Neural cell (in vitro differentiated cells): ENCODE results near the gene ACO2. TPM values are rescaled to one million over a fixed set of nuclear protein-coding genes. Genes with fewer than 3 reads are reported as not detected.

Experiments
- H2AFZ ChIP-seq: fragments of 200-600, 300-800 bp; sonication (generic), shearing (Covaris generic); 2 replicates; pipeline ENCODE4 v1.6.0; 2014; ENCODE audit warnings: low read depth, mild to moderate bottlenecking, antibody characterized with exemption, low read length, moderate library complexity
- H3F3A ChIP-seq: fragments of 200-600 bp; shearing (Covaris generic); 2 replicates; pipeline ENCODE4 v1.6.1; 2016; ENCODE audit warnings: mild to moderate bottlenecking, moderate library complexity, mixed read lengths, antibody characterized with exemption, low read length; ENCODE audit not compliant: insufficient read depth, poor library complexity, severe bottlenecking
- H3K27ac ChIP-seq: fragments of 200-600, 300-800 bp; sonication (generic), shearing (Covaris generic); 2 replicates; pipeline ENCODE4 v1.5.1; 2014; ENCODE audit warnings: mild to moderate bottlenecking, low read length, moderate library complexity
- H3K27me3 ChIP-seq: fragments of 300-800, 200-600 bp; sonication (generic), shearing (Covaris generic); 2 replicates; pipeline ENCODE4 v1.6.0; 2014; ENCODE audit warnings: mild to moderate bottlenecking, low read depth, low read length, moderate library complexity; ENCODE audit not compliant: insufficient read depth
- H3K36me3 ChIP-seq: fragments of 300-800, 200-600 bp; sonication (generic), shearing (Covaris generic); 2 replicates; pipeline ENCODE4 v1.5.1; 2014; ENCODE audit warnings: mild to moderate bottlenecking, antibody characterized with exemption, low read length, moderate library complexity; ENCODE audit not compliant: insufficient read depth
- H3K4me2 ChIP-seq: fragments of 300-800, 200-600 bp; sonication (generic), shearing (Covaris generic); 2 replicates; pipeline ENCODE4 v1.6.0; 2014; ENCODE audit warnings: mild to moderate bottlenecking, low read length
- H3K4me3 ChIP-seq: fragments of 300-800, 200-600 bp; sonication (generic), shearing (Covaris generic); 2 replicates; pipeline ENCODE4 v1.5.1; 2014; ENCODE audit warnings: mild to moderate bottlenecking, low read length, moderate library complexity
- H3K79me2 ChIP-seq: fragments of 200-600 bp; shearing (Covaris generic); replicated peaks from 2 replicates; pipeline ENCODE4 v1.6.0; 2014; ENCODE audit warnings: mild to moderate bottlenecking, low read length, moderate library complexity; ENCODE audit not compliant: insufficient read depth
- H3K9ac ChIP-seq: fragments of 300-800, 200-600 bp; sonication (generic), shearing (Covaris generic); 2 replicates; pipeline ENCODE4 v1.6.1; 2016; ENCODE audit warnings: mild to moderate bottlenecking, low read length, mixed read lengths
- H3K9me2 ChIP-seq: fragments of 200-600 bp; shearing (Covaris generic); 2 replicates; pipeline ENCODE4 v1.6.1; 2016; ENCODE audit warnings: mild to moderate bottlenecking, low read length, mixed read lengths; ENCODE audit not compliant: insufficient read depth
- H3K9me3 ChIP-seq: fragments of 200-600, 300-800 bp; sonication (generic), shearing (Covaris generic); 2 replicates; pipeline ENCODE4 v1.6.1; 2016; ENCODE audit warnings: mild to moderate bottlenecking, mixed run types, low read length, moderate library complexity, mixed read lengths
- H4K20me1 ChIP-seq: fragments of 200-600 bp; shearing (Covaris generic); 2 replicates; pipeline ENCODE4 v1.6.1; 2016; ENCODE audit warnings: mild to moderate bottlenecking, mixed run types; ENCODE audit not compliant: insufficient read depth
- CTCF ChIP-seq: fragments of 450-650 bp; IDR thresholded peaks from 2 replicates; pipeline ENCODE4 v1.5.1; 2014; ENCODE audit warnings: antibody characterized with exemption, mild to moderate bottlenecking, moderate library complexity; ENCODE audit not compliant: poor library complexity, severe bottlenecking
- EP300 ChIP-seq: fragments of 450-650 bp; conservative IDR thresholded peaks from 2 replicates; pipeline ENCODE4 v1.6.1; 2014; ENCODE audit warnings: antibody characterized with exemption, mild to moderate bottlenecking, moderate library complexity; ENCODE audit not compliant: poor library complexity, severe bottlenecking
- EZH2 ChIP-seq: fragments of 200-600, 300-800 bp; shearing (Covaris generic), sonication (generic); IDR thresholded peaks from 2 replicates; pipeline ENCODE4 v1.6.1; 2014; ENCODE audit warnings: antibody characterized with exemption, low read length, borderline replicate concordance, mild to moderate bottlenecking; ENCODE audit not compliant: insufficient read depth, poor library complexity, severe bottlenecking
- MXI1 ChIP-seq: fragments of 450-650 bp; conservative IDR thresholded peaks from 2 replicates; pipeline ENCODE4 v1.6.1; 2014; ENCODE audit warnings: antibody characterized with exemption, mild to moderate bottlenecking; ENCODE audit not compliant: poor library complexity, severe bottlenecking
- POLR2AphosphoS5 ChIP-seq: IDR thresholded peaks from 2 replicates; pipeline ENCODE4 v1.6.1; 2012
- RAD21 ChIP-seq: fragments of 450-650 bp; conservative IDR thresholded peaks from 2 replicates; pipeline ENCODE4 v1.6.1; 2014; ENCODE audit warnings: antibody characterized with exemption, mild to moderate bottlenecking, moderate library complexity
- REST ChIP-seq: IDR thresholded peaks from 2 replicates; pipeline ENCODE4 v1.6.1; 2012; ENCODE audit warnings: borderline replicate concordance
- SMC3 ChIP-seq: fragments of 450-650 bp; conservative IDR thresholded peaks from 2 replicates; pipeline ENCODE4 v1.6.1; 2014; ENCODE audit warnings: antibody characterized with exemption, mild to moderate bottlenecking, moderate library complexity; ENCODE audit not compliant: poor library complexity
- TAF1 ChIP-seq: IDR thresholded peaks from 2 replicates; pipeline ENCODE4 v1.6.1; 2012; ENCODE audit warnings: low read depth
- polyA plus RNA-seq: library from polyadenylated mRNA; depleted of rRNA; stranded (reverse); fragments of >200 nt; gene quantifications from 2 replicates; pipeline ENCODE4 v1.2.3, GENCODE V29; 2014

The ACO2 gene
- polyA plus RNA-seq, 1 donor from 2014 or later = 72.3 TPM

DNA sequence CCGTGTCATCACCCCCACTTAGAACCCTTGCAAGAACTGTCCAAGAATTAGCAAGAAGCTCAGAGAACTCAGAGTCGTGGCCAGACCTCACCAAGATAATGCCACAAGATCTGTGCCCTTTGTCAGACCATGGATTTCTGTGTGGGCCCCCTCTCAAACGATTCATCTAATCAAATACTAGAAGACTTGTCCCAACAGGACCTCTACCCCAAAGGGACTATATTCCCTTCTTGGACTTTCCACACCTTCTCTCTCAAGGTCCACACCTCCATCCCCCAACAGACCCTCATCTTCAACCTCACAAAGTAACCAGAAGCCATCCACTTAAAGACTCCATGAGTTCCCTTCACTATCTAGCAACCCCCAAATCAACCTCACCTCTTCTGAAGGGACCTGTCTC lies 72.6 kb downstream of the ACO2 start:
- H3K27me3 ChIP-seq = no peaks in the 10 kb centered on the region
- H3K4me2 ChIP-seq = no peak overlapping the region
- no peaks in the 10 kb centered on the region for H3K36me3 ChIP-seq
- no peak overlapping the region for H2AFZ ChIP-seq
- no peak overlapping the region for H3K9ac ChIP-seq
- H3K27ac ChIP-seq = no peak overlapping the region
- H4K20me1 ChIP-seq = no peaks in the 10 kb centered on the region
- H3K9me3 ChIP-seq = no peaks in the 10 kb centered on the region
- H3K9me2 ChIP-seq = no peaks in the 10 kb centered on the region
- H3F3A ChIP-seq = no peaks in the 10 kb centered on the region
- peaks cover 25% of the 10 kb centered on the region for H3K79me2 ChIP-seq
- TF ChIP-seq REST = no peak
- TF ChIP-seq EP300 = no peak
- no peak for TF ChIP-seq TAF1
- TF ChIP-seq POLR2AphosphoS5 = no peak
- no peak for TF ChIP-seq EZH2
- no peak for TF ChIP-seq MXI1
- no peak for TF ChIP-seq SMC3
- TF ChIP-seq CTCF = no peak
- TF ChIP-seq RAD21 = no peak
- H3K4me3 ChIP-seq = peak overlapping the region; percentile 99

DNA sequence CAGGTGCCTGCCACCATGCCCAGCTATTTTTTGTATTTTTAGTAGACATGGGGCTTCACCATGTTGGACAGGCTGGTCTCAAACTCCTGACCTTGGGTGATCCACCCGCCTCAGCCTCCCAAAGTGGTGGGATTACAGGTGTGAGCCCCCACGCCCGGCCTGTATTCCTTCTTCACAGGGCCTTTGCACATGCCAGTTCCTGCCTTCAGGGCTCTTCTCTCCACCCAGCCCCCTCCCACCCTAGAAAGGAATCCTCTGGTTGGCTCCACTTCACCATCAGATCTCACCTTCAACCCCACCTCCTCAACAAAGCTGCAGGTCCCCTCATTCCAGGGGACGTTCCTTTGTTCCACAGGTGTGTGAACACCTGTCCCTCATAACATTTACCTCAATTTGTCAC lies 73.3 kb downstream of the ACO2 start:
- TF ChIP-seq MXI1 (no peak), EP300 (no peak), TAF1 (no peak), POLR2AphosphoS5 (no peak), SMC3 (no peak), CTCF (no peak), EZH2 (no peak), REST (no peak), RAD21 (no peak)
- Histone ChIP-seq H3K9ac (no peak overlapping the region), H2AFZ (no peak overlapping the region), H3K79me2 (peaks cover 25% of the 10 kb centered on the region), H3K27me3 (no peaks in the 10 kb centered on the region), H3K4me3 (peak overlapping the region; percentile 99), H3F3A (no peaks in the 10 kb centered on the region), H3K36me3 (no peaks in the 10 kb centered on the region), H3K4me2 (no peak overlapping the region), H3K27ac (no peak overlapping the region), H3K9me2 (no peaks in the 10 kb centered on the region), H4K20me1 (no peaks in the 10 kb centered on the region), H3K9me3 (no peaks in the 10 kb centered on the region)
